Measurements from ENCODE around the gene EPHB2. TPM values are rescaled to one million over a fixed set of nuclear protein-coding genes. Genes with fewer than 3 reads are reported as not detected.
A peak's percentile ranks its signal among the peaks of the same experiment; 100 is the strongest.
"Not testable (repeated sequence)": the region's sequence is repeated elsewhere in the genome, so short reads cannot be mapped to it uniquely, and the experiment has no call there.

The EPHB2 gene
- total RNA-seq, 2 experiments from 2014 or later, result not detected

GRCh38 chr1:22697980-22698379 lies 12.7 kb upstream of the EPHB2 start:
- H3K27ac Mint-ChIP-seq, result no peak overlapping the region
- no peaks in the 10 kb centered on the region for H3K4me1 Mint-ChIP-seq (ENCODE audit: low read depth)
- no peak overlapping the region for H3K4me3 Mint-ChIP-seq
- peaks cover 2% of the 10 kb centered on the region for H3K27me3 Mint-ChIP-seq (ENCODE audit: low read depth)
- H3K9me3 Mint-ChIP-seq, result no peaks in the 10 kb centered on the region
- CTCF ChIA-PET, result no interaction called here
- no peaks in the 10 kb centered on the region for H3K36me3 Mint-ChIP-seq (ENCODE audit: low read depth)
- DNase-seq, result no peak
- intact Hi-C loops (cut with micrococcal nuclease), result no loop called here

- H3K27ac Mint-ChIP-seq, result no peak overlapping the region
- no peak overlapping the region for H3K4me3 Mint-ChIP-seq
- H3K4me1 Mint-ChIP-seq (ENCODE audit: low read depth), result no peaks in the 10 kb centered on the region
- peaks cover 2% of the 10 kb centered on the region for H3K27me3 Mint-ChIP-seq (ENCODE audit: low read depth)
- H3K9me3 Mint-ChIP-seq, result no peaks in the 10 kb centered on the region
- no peaks in the 10 kb centered on the region for H3K36me3 Mint-ChIP-seq (ENCODE audit: low read depth)
- intact Hi-C loops (cut with micrococcal nuclease), result no loop called here
- DNase-seq, result no peak
- CTCF ChIA-PET, result interaction anchor here (0.7 to 1.3 kb wide), 2 partner anchors 120 to 231 kb away, joined by 3 read pairs; no protein-coding TSS in a partner anchor
Measured at GRCh38 chr1:22699681-22700520, 10.7 kb upstream of the EPHB2 start.

DNA sequence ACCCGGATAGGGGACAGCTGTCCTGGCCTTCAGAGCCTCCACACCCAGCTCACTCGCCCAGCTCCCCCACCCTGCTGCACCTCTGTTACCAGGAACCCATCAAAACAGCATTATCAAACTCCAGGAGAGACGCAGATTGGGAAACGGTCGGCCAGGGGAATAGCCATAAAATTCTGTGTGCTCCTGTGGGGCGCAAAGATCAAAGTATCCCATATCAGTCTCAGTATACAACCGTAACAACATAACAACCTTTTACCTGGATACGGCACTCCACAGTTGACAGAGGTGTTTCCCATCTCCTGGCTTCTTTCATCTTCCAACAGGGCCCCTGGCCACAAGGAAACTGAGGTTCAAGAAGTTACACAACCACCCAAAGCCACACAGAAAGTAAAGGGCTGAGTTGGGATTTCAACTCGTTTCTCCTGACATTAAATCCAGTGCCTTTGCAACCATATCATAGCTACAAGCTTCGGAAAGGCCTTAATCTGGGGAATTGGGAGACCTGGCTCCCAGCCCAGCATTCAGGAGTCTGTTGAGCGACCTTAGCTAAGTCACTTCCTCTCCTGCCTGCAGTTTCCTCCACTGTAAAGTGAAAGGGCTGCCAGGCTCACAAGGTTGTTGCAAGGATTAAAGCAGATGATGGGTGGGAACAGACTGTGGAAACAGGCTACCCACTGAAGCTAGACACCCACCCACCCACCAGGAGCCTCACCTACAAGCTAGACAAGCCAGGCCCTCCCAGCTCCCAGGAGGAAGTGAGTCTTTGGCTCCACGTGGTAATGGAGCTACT lies 8.1 kb upstream of the EPHB2 start:
- H3K4me1 Mint-ChIP-seq (ENCODE audit: low read depth), result no peaks in the 10 kb centered on the region
- peaks cover 4% of the 10 kb centered on the region for H3K27me3 Mint-ChIP-seq (ENCODE audit: low read depth)
- H3K27ac Mint-ChIP-seq, result no peak overlapping the region
- intact Hi-C loops (cut with micrococcal nuclease), result no loop called here
- DNase-seq, result no peak
- no peaks in the 10 kb centered on the region for H3K9me3 Mint-ChIP-seq
- H3K36me3 Mint-ChIP-seq (ENCODE audit: low read depth), result no peaks in the 10 kb centered on the region
- CTCF ChIA-PET, result interaction anchor here (0.7 to 3.3 kb wide), 8 partner anchors 23 to 262 kb away, joined by 3 to 18 read pairs (median 4); no protein-coding TSS in a partner anchor
- H3K4me3 Mint-ChIP-seq, result no peak overlapping the region

- intact Hi-C loops (cut with micrococcal nuclease), result loop anchor here (1.0 kb wide), 4 partner anchors 158 to 260 kb away; no protein-coding TSS in a partner anchor
- Mint-ChIP-seq H3K4me1 (ENCODE audit: low read depth) (no peaks in the 10 kb centered on the region), H3K4me3 (no peak overlapping the region), H3K36me3 (ENCODE audit: low read depth) (no peaks in the 10 kb centered on the region), H3K27me3 (ENCODE audit: low read depth) (peaks cover 20% of the 10 kb centered on the region), H3K9me3 (no peaks in the 10 kb centered on the region), H3K27ac (no peak overlapping the region)
- CTCF ChIA-PET, result interaction anchor here (0.6 to 3.3 kb wide), 17 partner anchors 9 to 470 kb away, joined by 3 to 18 read pairs (median 3); no protein-coding TSS in a partner anchor
- DNase-seq, result peak; percentile 91
Measured at GRCh38 chr1:22704440-22705067, 6.1 kb upstream of the EPHB2 start.

DNA sequence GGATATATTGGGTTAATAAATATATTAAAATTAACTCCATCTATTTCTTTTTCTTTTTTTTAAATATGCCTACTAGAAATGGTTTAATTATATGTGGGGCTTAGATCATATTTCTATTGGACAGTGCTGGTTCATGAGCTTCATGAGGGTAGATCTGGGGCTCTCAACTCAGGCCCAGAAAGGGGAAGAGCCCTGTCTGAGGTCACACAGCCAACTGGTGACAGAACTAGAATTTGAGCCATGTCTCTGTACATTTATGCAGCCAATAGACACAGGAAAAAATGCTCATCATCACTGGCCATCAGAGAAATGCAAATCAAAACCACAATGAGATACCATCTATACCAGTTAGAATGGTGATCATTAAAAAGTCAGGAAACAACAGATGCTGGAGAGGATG lies 5.1 kb upstream of the EPHB2 start:
- H3K4me1 Mint-ChIP-seq (ENCODE audit: low read depth), result peaks cover 2% of the 10 kb centered on the region
- no peaks in the 10 kb centered on the region for H3K9me3 Mint-ChIP-seq
- no peak overlapping the region for H3K27ac Mint-ChIP-seq
- no peak for DNase-seq
- no peaks in the 10 kb centered on the region for H3K36me3 Mint-ChIP-seq (ENCODE audit: low read depth)
- CTCF ChIA-PET, result interaction anchor here (0.7 to 2.3 kb wide), 5 partner anchors 8 to 471 kb away, joined by 3 to 11 read pairs (median 3); no protein-coding TSS in a partner anchor
- intact Hi-C loops (cut with micrococcal nuclease), result no loop called here
- peaks cover 22% of the 10 kb centered on the region for H3K27me3 Mint-ChIP-seq (ENCODE audit: low read depth)
- no peak overlapping the region for H3K4me3 Mint-ChIP-seq

GRCh38 chr1:22706100-22706499 lies 4.5 kb upstream of the EPHB2 start:
- H3K4me3 Mint-ChIP-seq; H3K9me3 Mint-ChIP-seq; CTCF ChIA-PET; H3K36me3 Mint-ChIP-seq (ENCODE audit: low read depth); H3K4me1 Mint-ChIP-seq (ENCODE audit: low read depth); intact Hi-C loops (cut with micrococcal nuclease); DNase-seq; H3K27ac Mint-ChIP-seq: not testable (repeated sequence)
- H3K27me3 Mint-ChIP-seq (ENCODE audit: low read depth), result peaks cover 22% of the 10 kb centered on the region

DNA sequence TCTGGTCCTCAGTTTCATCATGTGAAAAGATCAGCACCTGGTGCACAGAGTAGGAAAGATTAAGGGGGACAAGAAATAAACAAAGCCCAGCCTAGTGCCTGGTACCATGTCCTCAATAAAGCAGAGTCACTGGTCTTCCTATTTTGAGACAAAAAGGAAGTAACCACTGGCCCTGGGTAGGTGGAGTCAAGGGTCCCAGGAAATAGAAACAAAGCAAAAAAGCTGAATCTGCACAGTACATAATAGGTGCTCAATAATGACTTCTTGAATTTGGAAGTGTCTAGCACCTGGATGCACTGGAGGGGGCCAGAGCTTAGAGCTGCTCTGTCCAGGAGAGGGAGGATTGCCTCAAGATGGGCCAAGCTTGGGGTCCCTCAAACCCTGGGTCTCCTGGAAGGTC lies 1.9 kb upstream of the EPHB2 start:
- CTCF ChIA-PET, result interaction anchor here (1.2 kb wide), 1 partner anchor 256 kb away, joined by 3 read pairs; no protein-coding TSS in a partner anchor
- intact Hi-C loops (cut with micrococcal nuclease), result no loop called here
- no peak for DNase-seq
- Mint-ChIP-seq H3K4me1 (ENCODE audit: low read depth) (peaks cover 9% of the 10 kb centered on the region), H3K27me3 (ENCODE audit: low read depth) (peaks cover 42% of the 10 kb centered on the region), H3K36me3 (ENCODE audit: low read depth) (no peaks in the 10 kb centered on the region), H3K9me3 (no peaks in the 10 kb centered on the region), H3K27ac (no peak overlapping the region), H3K4me3 (no peak overlapping the region)

DNA sequence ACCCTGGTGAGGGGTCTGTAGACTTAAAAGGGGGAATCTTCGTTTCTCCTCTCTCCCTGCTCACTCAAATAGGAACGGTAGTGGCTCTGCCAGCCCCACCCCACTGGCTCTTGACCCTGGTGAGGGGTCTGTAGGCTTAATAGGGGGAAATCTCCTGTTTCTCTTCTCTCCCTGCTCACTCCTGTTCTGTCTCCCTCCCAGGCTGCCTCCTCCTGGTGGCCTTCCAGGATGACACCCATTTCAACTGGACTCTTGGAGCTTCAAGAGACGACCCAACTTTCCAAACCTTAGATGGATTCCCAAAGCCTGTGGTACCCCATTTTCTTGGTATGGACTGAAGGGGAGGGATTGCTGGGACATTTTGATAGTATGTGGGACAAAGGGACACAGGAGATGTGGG lies 1.4 kb upstream of the EPHB2 start:
- intact Hi-C loops (cut with micrococcal nuclease), result no loop called here
- no peak overlapping the region for H3K4me3 Mint-ChIP-seq
- H3K9me3 Mint-ChIP-seq, result no peaks in the 10 kb centered on the region
- no peak overlapping the region for H3K27ac Mint-ChIP-seq
- CTCF ChIA-PET, result interaction anchor here (0.6 kb wide), 1 partner anchor 197 kb away, joined by 3 read pairs; no protein-coding TSS in a partner anchor
- H3K27me3 Mint-ChIP-seq (ENCODE audit: low read depth), result peaks cover 47% of the 10 kb centered on the region
- H3K4me1 Mint-ChIP-seq (ENCODE audit: low read depth), result peaks cover 9% of the 10 kb centered on the region
- H3K36me3 Mint-ChIP-seq (ENCODE audit: low read depth), result no peaks in the 10 kb centered on the region
- no peak for DNase-seq

DNA sequence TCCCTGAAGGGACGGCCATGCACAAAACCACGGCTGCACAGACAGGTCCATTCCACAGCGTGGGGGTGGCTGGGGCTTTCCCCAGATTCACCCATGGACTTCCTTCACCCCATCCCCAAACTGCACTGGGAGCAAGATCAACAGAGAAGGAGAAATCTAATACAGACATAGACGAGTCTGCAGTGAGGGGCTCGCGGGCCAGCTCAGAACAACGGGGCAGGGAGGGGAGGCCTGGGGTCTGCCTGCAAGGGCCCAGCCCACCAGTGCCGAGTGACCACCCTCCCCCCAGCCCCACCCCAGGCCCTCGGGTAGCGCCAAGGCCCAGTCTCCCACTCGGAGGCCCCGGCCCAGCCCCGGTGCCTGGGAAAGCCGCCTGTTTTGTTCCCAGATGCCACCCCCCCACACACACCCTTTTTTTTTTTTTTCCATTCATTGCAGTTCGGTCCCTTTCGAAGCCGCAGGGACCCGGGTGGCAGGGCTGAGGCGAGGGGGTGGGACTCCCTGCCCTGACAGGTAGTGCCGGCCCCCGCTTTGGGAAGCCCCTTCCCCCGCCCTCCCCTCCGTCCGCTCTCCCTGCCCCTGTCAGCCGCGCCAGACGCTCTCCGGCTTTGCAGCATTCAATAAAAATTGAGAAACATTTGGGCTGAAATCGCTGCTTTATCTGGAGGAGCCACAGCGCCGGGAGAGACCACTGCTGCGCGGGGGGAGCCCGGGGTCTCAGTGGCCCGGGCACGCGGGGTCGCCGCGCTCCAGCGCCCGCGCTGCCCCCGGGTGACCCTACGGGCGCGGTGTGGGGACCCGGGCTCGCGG lies 543 bp upstream of the EPHB2 start:
- H3K4me3 Mint-ChIP-seq, result peak overlapping the region; percentile 45
- H3K27me3 Mint-ChIP-seq (ENCODE audit: low read depth), result peaks cover 49% of the 10 kb centered on the region
- CTCF ChIA-PET, result interaction anchor here (0.6 kb wide), 1 partner anchor 198 kb away, joined by 3 read pairs; no protein-coding TSS in a partner anchor
- DNase-seq, result no peak
- intact Hi-C loops (cut with micrococcal nuclease), result no loop called here
- no peaks in the 10 kb centered on the region for H3K9me3 Mint-ChIP-seq
- H3K36me3 Mint-ChIP-seq (ENCODE audit: low read depth), result no peaks in the 10 kb centered on the region
- peaks cover 9% of the 10 kb centered on the region for H3K4me1 Mint-ChIP-seq (ENCODE audit: low read depth)
- no peak overlapping the region for H3K27ac Mint-ChIP-seq

- Mint-ChIP-seq H3K9me3 (no peaks in the 10 kb centered on the region), H3K36me3 (ENCODE audit: low read depth) (no peaks in the 10 kb centered on the region), H3K4me1 (ENCODE audit: low read depth) (peaks cover 9% of the 10 kb centered on the region), H3K4me3 (no peak overlapping the region), H3K27ac (no peak overlapping the region), H3K27me3 (ENCODE audit: low read depth) (peaks cover 49% of the 10 kb centered on the region)
- intact Hi-C loops (cut with micrococcal nuclease), result no loop called here
- no peak for DNase-seq
- CTCF ChIA-PET, result no interaction called here
Measured at GRCh38 chr1:22711071-22711470, 432 bp downstream of the EPHB2 start.

DNA sequence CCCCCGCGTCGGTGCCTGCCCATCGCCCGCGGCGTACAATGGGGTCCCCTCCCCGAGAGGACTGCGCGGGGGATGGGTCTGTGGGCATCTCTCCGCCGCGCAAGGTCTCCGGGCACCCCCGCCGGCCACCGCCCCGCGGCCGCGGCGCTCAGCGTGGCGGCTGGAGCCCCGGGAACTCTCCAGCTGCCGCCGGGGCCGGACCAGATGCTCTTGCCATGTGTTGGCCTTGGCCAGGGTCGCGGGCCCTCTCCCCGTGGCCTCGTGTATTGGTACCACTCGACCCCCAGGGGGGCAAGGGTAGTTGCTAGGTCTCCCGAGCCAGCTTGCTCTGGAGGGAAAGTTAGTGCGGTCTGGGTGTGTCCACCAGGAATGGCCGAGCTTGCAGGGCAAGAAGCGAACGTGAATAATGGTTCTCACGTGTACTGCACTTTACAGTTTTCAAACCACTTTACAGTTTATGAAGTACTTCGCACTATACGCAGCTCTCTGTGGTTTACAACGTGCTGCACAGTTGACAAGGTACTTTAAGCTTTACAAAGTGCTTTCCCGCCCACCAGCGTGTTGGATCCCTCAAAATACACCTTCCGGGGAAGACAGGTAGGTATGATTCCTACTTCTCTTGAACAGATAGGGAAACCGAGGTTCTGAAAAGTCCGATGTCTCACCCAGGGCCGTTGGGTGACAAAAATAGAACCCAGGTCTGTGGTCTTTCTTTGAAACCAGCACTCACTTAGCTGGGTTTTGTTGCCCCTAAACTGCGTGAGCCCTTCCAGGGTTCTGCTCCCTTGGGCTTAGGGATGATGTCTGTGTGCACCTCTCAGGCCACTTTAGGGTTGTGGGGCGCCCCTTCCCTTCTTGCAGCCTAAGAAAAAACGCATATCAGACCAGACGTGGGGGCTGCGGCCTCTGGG lies 1.2 kb downstream of the EPHB2 start:
- CTCF ChIA-PET, result no interaction called here
- H3K27ac Mint-ChIP-seq, result no peak overlapping the region
- no peaks in the 10 kb centered on the region for H3K9me3 Mint-ChIP-seq
- peak overlapping the region; percentile 30 for H3K4me3 Mint-ChIP-seq
- intact Hi-C loops (cut with micrococcal nuclease), result no loop called here
- no peaks in the 10 kb centered on the region for H3K36me3 Mint-ChIP-seq (ENCODE audit: low read depth)
- H3K4me1 Mint-ChIP-seq (ENCODE audit: low read depth), result peaks cover 9% of the 10 kb centered on the region
- peaks cover 46% of the 10 kb centered on the region for H3K27me3 Mint-ChIP-seq (ENCODE audit: low read depth)
- DNase-seq, result no peak

Data from activated naive CD4-positive, alpha-beta T cell treated with anti-CD3 and anti-CD28 coated beads for 36 hours (primary cell).